ENCODE data around the gene DST. TPM values are rescaled to one million over a fixed set of nuclear protein-coding genes. Genes with fewer than 3 reads are reported as not detected.

Gene DST
- polyA plus RNA-seq, 3 donors: 1.1 to 7.4 (median 3.2) TPM

- no peaks in the 10 kb centered on the region for H3K27me3 ChIP-seq (ENCODE audit: control insufficient read depth in 2 of 2, insufficient read depth in 2 of 2, low read length in 2 of 2)
- H3K9ac ChIP-seq (ENCODE audit: insufficient read depth, low read length, poor library complexity, severe bottlenecking): no peak overlapping the region
- no peak overlapping the region for H3K4me3 Mint-ChIP-seq
- H3K36me3 Mint-ChIP-seq: no peaks in the 10 kb centered on the region
- no peaks in the 10 kb centered on the region for H3K4me1 ChIP-seq (ENCODE audit: control insufficient read depth in 1 of 2, insufficient read depth in 2 of 2, low read length in 2 of 2)
- no peak for DNase-seq
- peaks cover 0 to 3% (median 0%) of the 10 kb centered on the region in 7 donors for H3K9me3 Mint-ChIP-seq
- H3K79me2 ChIP-seq (ENCODE audit: insufficient read depth, low read length): no peaks in the 10 kb centered on the region
- intact Hi-C loops (cut with micrococcal nuclease): no loop called here
- no peaks in the 10 kb centered on the region for H3K27me3 Mint-ChIP-seq (ENCODE audit: low read depth in 3 of 3)
- H3K4me2 ChIP-seq (replicated peaks; ENCODE audit: extremely low read depth, low read length, poor library complexity, severe bottlenecking): no peak overlapping the region
- H3K36me3 ChIP-seq (replicated peaks in 1 of 2; ENCODE audit: control insufficient read depth in 1 of 2, insufficient read depth in 2 of 2, low read length in 2 of 2): no peaks in the 10 kb centered on the region
- no peaks in the 10 kb centered on the region for H3K4me1 Mint-ChIP-seq
- no peak overlapping the region for H2AFZ ChIP-seq (ENCODE audit: insufficient read depth, low read depth, low read length, poor library complexity, severe bottlenecking)
- no peak overlapping the region for H3K27ac ChIP-seq (ENCODE audit: low read depth in 1 of 2, low read length in 2 of 2)
- no peak overlapping the region for H3K4me3 ChIP-seq (replicated peaks in 1 of 3; ENCODE audit: low read depth in 2 of 3, low read length in 3 of 3)
- WGBS (ENCODE audit: insufficient coverage): no CpG with 5 or more reads among the region's 2 CpGs
- no peaks in the 10 kb centered on the region for H4K20me1 ChIP-seq (ENCODE audit: insufficient read depth, low read length)
- TF ChIP-seq CTCF (IDR thresholded peaks at IDR 0.05): no peak
- no peaks in the 10 kb centered on the region for H3K9me3 ChIP-seq (replicated peaks in 1 of 2; ENCODE audit: control insufficient read depth in 1 of 2, insufficient read depth in 1 of 2, low read length in 2 of 2)
- H3K27ac Mint-ChIP-seq: no peak overlapping the region
These were observed 224.9 kb downstream of the DST start for GRCh38 chr6:56417823-56418222.

GRCh38 chr6:56416247-56416646 is 226.4 kb downstream of the DST start:
- no peak for TF ChIP-seq CTCF (IDR thresholded peaks at IDR 0.05)
- Mint-ChIP-seq H3K4me1 (no peaks in the 10 kb centered on the region), H3K4me3 (no peak overlapping the region), H3K36me3 (no peaks in the 10 kb centered on the region), H3K9me3 (peaks cover 0 to under 1% (median 0%) of the 10 kb centered on the region in 7 donors), H3K27ac (no peak overlapping the region), H3K27me3 (ENCODE audit: low read depth in 3 of 3) (no peaks in the 10 kb centered on the region)
- Histone ChIP-seq H3K36me3 (replicated peaks in 1 of 2; ENCODE audit: control insufficient read depth in 1 of 2, insufficient read depth in 2 of 2, low read length in 2 of 2) (no peaks in the 10 kb centered on the region), H3K79me2 (ENCODE audit: insufficient read depth, low read length) (no peaks in the 10 kb centered on the region), H2AFZ (ENCODE audit: insufficient read depth, low read depth, low read length, poor library complexity, severe bottlenecking) (no peak overlapping the region), H3K27me3 (ENCODE audit: control insufficient read depth in 2 of 2, insufficient read depth in 2 of 2, low read length in 2 of 2) (no peaks in the 10 kb centered on the region), H3K9me3 (replicated peaks in 1 of 2; ENCODE audit: control insufficient read depth in 1 of 2, insufficient read depth in 1 of 2, low read length in 2 of 2) (no peaks in the 10 kb centered on the region), H3K4me3 (replicated peaks in 1 of 3; ENCODE audit: low read depth in 2 of 3, low read length in 3 of 3) (no peak overlapping the region), H3K9ac (ENCODE audit: insufficient read depth, low read length, poor library complexity, severe bottlenecking) (no peak overlapping the region), H4K20me1 (ENCODE audit: insufficient read depth, low read length) (no peaks in the 10 kb centered on the region), H3K27ac (ENCODE audit: low read depth in 1 of 2, low read length in 2 of 2) (no peak overlapping the region), H3K4me1 (ENCODE audit: control insufficient read depth in 1 of 2, insufficient read depth in 2 of 2, low read length in 2 of 2) (no peaks in the 10 kb centered on the region), H3K4me2 (replicated peaks; ENCODE audit: extremely low read depth, low read length, poor library complexity, severe bottlenecking) (no peak overlapping the region)
- intact Hi-C loops (cut with micrococcal nuclease): no loop called here
- no peak for DNase-seq
- WGBS (ENCODE audit: insufficient coverage): no CpG with 5 or more reads among the region's 2 CpGs

All from CD14-positive monocyte (primary cell).